Transverse colon (tissue), 4 donors: Measurements from ENCODE around the gene ANO7. TPM values are rescaled to one million over a fixed set of nuclear protein-coding genes. Genes with fewer than 3 reads are reported as not detected.

Experiments
- DNase-seq: peaks from one replicate; pipeline ENCODE4 v3.0.0-alpha.2; 2019
- H3K27ac ChIP-seq, 4 donors: fragments of 200-600 bp; sonication (generic); 2 replicates each; pipeline ENCODE4 v1.5.1; 2016 to 2018; ENCODE audit warnings: inconsistent platforms in 4 of 4
- H3K27me3 ChIP-seq: fragments of 200-600 bp; sonication (generic); 2 replicates; pipeline ENCODE4 v1.5.1; 2017; ENCODE audit warnings: inconsistent platforms
- H3K36me3 ChIP-seq, 4 donors: fragments of 200-600 bp; sonication (generic); 2 replicates each; pipeline ENCODE4 v1.5.1; 2017 to 2019; ENCODE audit warnings: inconsistent platforms in 4 of 4
- H3K4me1 ChIP-seq, 4 donors: fragments of 200-600 bp; sonication (generic); 2 replicates each; pipeline ENCODE4 v1.5.1; 2017 to 2020; ENCODE audit warnings: inconsistent platforms in 4 of 4
- H3K4me3 ChIP-seq, 4 donors: fragments of 200-600 bp; sonication (generic); 1 replicate in 1 of 4; 2 replicates in 3 of 4; pipeline versions ENCODE4 v1.5.1 to v1.6.1; 2017 to 2019; ENCODE audit warnings: inconsistent platforms in 4 of 4
- H3K9me3 ChIP-seq, 2 donors: fragments of 200-600 bp; sonication (generic); 2 replicates each; pipeline ENCODE4 v1.5.1; 2017 to 2019; ENCODE audit warnings: inconsistent platforms in 2 of 2
- CTCF ChIP-seq, 5 experiments: fragments of 200-600 bp in 3 of 5; fragments of 450-650 bp in 2 of 5; sonication (generic) in 3 of 5; IDR thresholded peaks; 1 replicate in 2 of 5; 2 replicates in 3 of 5; pipeline ENCODE4 v1.5.1; 2016 to 2017; ENCODE audit warnings: antibody characterized with exemption in 5 of 5, inconsistent platforms in 3 of 5, mild to moderate bottlenecking in 2 of 5, moderate library complexity in 1 of 5
- EP300 ChIP-seq: sonication (generic); formaldehyde crosslinking; IDR thresholded peaks from one replicate; pipeline ENCODE4 v1.6.1; 2017; ENCODE audit warnings: antibody characterized with exemption, low read depth
- POLR2A ChIP-seq: fragments of 450-650 bp; IDR thresholded peaks from one replicate; pipeline ENCODE4 v1.6.1; 2016; ENCODE audit warnings: antibody characterized with exemption, mild to moderate bottlenecking, moderate library complexity
- POLR2AphosphoS5 ChIP-seq, 3 donors: sonication (generic); formaldehyde crosslinking; IDR thresholded peaks; one replicate each; pipeline ENCODE4 v1.6.1; 2016; ENCODE audit warnings: antibody characterized with exemption in 3 of 3
- WGBS, 2 donors: methylation state at CpG; one replicate each; pipeline ENCODE4 v1.1.5; 2018; ENCODE audit warnings: low coverage in 1 of 2; 5-methylcytosine and 5-hydroxymethylcytosine counted together
- in situ Hi-C, 4 donors: fragments of 200-750 bp; cut with MboI; loops; one replicate each; pipeline versions ENCODE4 v1.15.0 to v1.15.1; 2017; ENCODE audit warnings: low sequenced_read_pairs in 3 of 4, low pct_ligation_motif_present in 1 of 4, low pct_unique_long_range_greater_than_20kb in 1 of 4
- intact Hi-C: fragments of 100-400 bp; cut with DNase I; formaldehyde crosslinking; loops from one replicate; pipeline ENCODE4 v1.15.1; 2023; ENCODE audit warnings: low total_unique reads
- total RNA-seq, 4 donors: library from RNA; depleted of rRNA; stranded (reverse); fragments of >200 nt; gene quantifications; one replicate each; pipeline ENCODE4 v1.1.0, GENCODE V29; 2016

The ANO7 gene
- total RNA-seq, 4 donors from 2014 or later, result 37.2 to 202 (median 71.0) TPM

- no peaks in the 10 kb centered on the region for H3K27me3 ChIP-seq
- no peak for DNase-seq
- no peaks in the 10 kb centered on the region for H3K9me3 ChIP-seq
- in situ Hi-C loops, result no loop called here
- H3K36me3 ChIP-seq, result no peaks in the 10 kb centered on the region
- peaks cover 7 to 18% (median 10%) of the 10 kb centered on the region in 4 donors for H3K4me1 ChIP-seq
- intact Hi-C loops, result no loop called here
- H3K4me3 ChIP-seq, result no peak overlapping the region
- H3K27ac ChIP-seq, result no peak overlapping the region
- TF ChIP-seq EP300, result no peak
- TF ChIP-seq POLR2A, result no peak
- TF ChIP-seq POLR2AphosphoS5 (IDR thresholded peaks at IDR 0.05), result no peak
- TF ChIP-seq CTCF (IDR thresholded peaks at IDR 0.05), result no peak
- WGBS, 2 donors, result 67% methylated on average over 9 of the region's 10 CpGs; no CpG with 5 or more reads in 1 of the 2 donors
Measured at GRCh38 chr2:241214209-241214608, 25.7 kb downstream of the ANO7 start.

- H3K27me3 ChIP-seq, result no peaks in the 10 kb centered on the region
- no peaks in the 10 kb centered on the region for H3K9me3 ChIP-seq
- no peak overlapping the region for H3K4me3 ChIP-seq
- H3K27ac ChIP-seq, result no peak overlapping the region
- DNase-seq, result no peak
- intact Hi-C loops, result no loop called here
- no peaks in the 10 kb centered on the region for H3K36me3 ChIP-seq
- WGBS, 2 donors, result 82% methylated on average over 12 of the region's 12 CpGs; no CpG with 5 or more reads in 1 of the 2 donors
- TF ChIP-seq EP300 (no peak), POLR2A (no peak), POLR2AphosphoS5 (IDR thresholded peaks at IDR 0.05) (no peak), CTCF (IDR thresholded peaks at IDR 0.05) (no peak)
- H3K4me1 ChIP-seq, result peaks cover 7 to 18% (median 11%) of the 10 kb centered on the region in 4 donors
- in situ Hi-C loops, result no loop called here
Measured at GRCh38 chr2:241214766-241215165, 26.3 kb downstream of the ANO7 start.

- no peaks in the 10 kb centered on the region for H3K9me3 ChIP-seq
- no peak overlapping the region for H3K4me3 ChIP-seq
- 47% methylated on average over 6 of the region's 9 CpGs; no CpG with 5 or more reads in 1 of the 2 donors for WGBS, 2 donors
- peaks cover 7 to 18% (median 11%) of the 10 kb centered on the region in 4 donors for H3K4me1 ChIP-seq
- TF ChIP-seq POLR2AphosphoS5 (IDR thresholded peaks at IDR 0.05) (no peak), EP300 (no peak), POLR2A (no peak), CTCF (IDR thresholded peaks at IDR 0.05) (no peak)
- no peak for DNase-seq
- in situ Hi-C loops (no loop called here), intact Hi-C loops (no loop called here)
- H3K36me3 ChIP-seq, result no peaks in the 10 kb centered on the region
- no peaks in the 10 kb centered on the region for H3K27me3 ChIP-seq
- no peak overlapping the region for H3K27ac ChIP-seq
Measured at GRCh38 chr2:241215421-241215820, 26.9 kb downstream of the ANO7 start.

- no peak overlapping the region for H3K4me3 ChIP-seq
- WGBS, 2 donors, result 0 to 54% methylated on average over 1 to 13 of the region's 14 CpGs
- no peaks in the 10 kb centered on the region for H3K36me3 ChIP-seq
- no peak for DNase-seq
- no peak for TF ChIP-seq POLR2A
- peak overlapping the region in 1 of 4 donors; percentile 83 for H3K27ac ChIP-seq
- no peaks in the 10 kb centered on the region for H3K9me3 ChIP-seq
- in situ Hi-C loops, result no loop called here
- intact Hi-C loops, result no loop called here
- H3K27me3 ChIP-seq, result no peaks in the 10 kb centered on the region
- peaks cover 7 to 18% (median 11%) of the 10 kb centered on the region in 4 donors for H3K4me1 ChIP-seq
Measured at GRCh38 chr2:241216211-241216761, 27.8 kb downstream of the ANO7 start.
